SK-N-MC (cell line): ENCODE data around the gene SLC7A1.

Experiments used
- EZH2 ChIP-seq: fragments of 200-600 bp; sonication (generic); IDR thresholded peaks from one replicate; pipeline ENCODE4 v1.6.1; 2017; ENCODE audit warnings: antibody characterized with exemption
- FOXP2 ChIP-seq: optimal IDR thresholded peaks from 2 replicates; pipeline ENCODE3; 2011; ENCODE audit warnings: mild to moderate bottlenecking, moderate library complexity; ENCODE audit not compliant: insufficient read depth; ENCODE audit errors: extremely low read length, control extremely low read depth
- POLR2AphosphoS5 ChIP-seq: IDR thresholded peaks from 2 replicates; pipeline ENCODE4 v1.6.1; 2012; ENCODE audit warnings: mild to moderate bottlenecking, low read depth, low read length, borderline replicate concordance

DNA sequence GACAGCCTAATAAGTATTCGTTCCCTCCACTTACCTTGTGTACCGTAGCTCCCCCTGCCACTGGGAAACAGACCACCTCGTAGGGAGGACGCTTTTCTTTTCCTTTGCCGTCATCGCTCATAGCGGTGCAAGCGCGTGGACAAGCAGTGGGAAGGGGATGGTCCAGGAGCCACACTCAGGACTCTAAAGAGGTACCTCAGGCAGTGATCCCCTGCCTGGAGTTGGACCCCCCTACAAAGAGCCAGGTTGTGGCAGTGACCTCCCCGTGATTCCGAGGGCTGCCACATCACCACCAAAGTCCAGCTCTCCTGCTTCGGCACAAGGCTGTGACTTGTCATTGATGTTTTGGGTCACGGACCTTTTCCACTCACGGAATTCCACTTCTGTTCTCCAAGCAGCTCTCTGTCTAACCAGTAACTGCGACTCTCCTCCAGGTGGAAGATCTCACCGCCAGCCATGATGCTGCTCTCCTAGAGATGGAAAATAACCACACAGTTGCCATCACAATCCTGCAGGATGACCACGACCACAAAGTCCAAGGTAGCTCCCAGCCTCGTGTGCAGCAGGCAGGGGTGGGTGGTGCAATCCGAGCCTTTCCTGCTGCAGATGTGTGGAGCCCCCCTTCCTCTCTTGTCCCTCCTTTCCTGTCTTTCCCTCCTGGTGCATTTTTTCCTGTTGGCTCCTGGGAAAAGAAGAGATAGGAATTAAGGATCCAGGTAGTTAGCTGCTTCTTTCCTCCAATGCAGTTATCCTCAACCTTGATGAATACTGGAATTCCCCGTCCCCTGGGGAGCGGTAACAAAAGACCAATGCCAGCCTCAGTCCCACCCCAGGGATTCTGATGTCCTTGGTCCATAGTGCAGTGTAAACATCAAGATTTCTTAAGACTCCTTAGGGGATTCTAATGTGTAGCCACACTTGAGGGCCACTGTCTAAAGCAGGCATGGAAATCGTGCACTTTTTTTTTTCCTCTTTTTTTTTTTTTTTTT lies 107.7 kb downstream of the SLC7A1 start:
- no peak for TF ChIP-seq POLR2AphosphoS5
- no peak for TF ChIP-seq EZH2
- TF ChIP-seq FOXP2 = no peak
